ENCODE data around the gene KLHDC10.
"Not testable (repeated sequence)": the region's sequence is repeated elsewhere in the genome, so short reads cannot be mapped to it uniquely, and the experiment has no call there.

The KLHDC10 gene

DNA sequence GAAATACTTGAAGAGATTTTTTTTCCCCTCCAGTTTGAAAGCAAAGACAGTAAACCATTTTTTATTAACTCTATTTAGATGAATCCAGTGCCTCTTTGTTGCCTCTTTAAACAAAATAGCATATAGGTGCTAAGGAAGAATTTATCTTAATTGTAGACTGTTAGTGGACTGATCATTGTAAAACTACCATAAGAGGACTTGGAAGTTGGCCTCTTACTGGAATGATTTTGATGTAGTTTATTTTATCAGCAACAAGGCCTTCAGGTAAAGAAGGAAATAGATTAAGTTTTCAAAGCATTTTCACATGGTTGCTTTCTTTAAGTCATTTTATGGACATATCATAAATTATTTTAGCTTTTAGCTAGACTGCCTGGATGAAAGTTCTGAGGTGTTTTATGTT is 53.2 kb downstream of the KLHDC10 start:
- no peak overlapping the region for H3K9ac ChIP-seq
- no peak overlapping the region for H3K4me2 ChIP-seq
- TF ChIP-seq, protein P1, sequence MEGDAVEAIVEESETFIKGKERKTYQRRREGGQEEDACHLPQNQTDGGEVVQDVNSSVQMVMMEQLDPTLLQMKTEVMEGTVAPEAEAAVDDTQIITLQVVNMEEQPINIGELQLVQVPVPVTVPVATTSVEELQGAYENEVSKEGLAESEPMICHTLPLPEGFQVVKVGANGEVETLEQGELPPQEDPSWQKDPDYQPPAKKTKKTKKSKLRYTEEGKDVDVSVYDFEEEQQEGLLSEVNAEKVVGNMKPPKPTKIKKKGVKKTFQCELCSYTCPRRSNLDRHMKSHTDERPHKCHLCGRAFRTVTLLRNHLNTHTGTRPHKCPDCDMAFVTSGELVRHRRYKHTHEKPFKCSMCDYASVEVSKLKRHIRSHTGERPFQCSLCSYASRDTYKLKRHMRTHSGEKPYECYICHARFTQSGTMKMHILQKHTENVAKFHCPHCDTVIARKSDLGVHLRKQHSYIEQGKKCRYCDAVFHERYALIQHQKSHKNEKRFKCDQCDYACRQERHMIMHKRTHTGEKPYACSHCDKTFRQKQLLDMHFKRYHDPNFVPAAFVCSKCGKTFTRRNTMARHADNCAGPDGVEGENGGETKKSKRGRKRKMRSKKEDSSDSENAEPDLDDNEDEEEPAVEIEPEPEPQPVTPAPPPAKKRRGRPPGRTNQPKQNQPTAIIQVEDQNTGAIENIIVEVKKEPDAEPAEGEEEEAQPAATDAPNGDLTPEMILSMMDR (conservative IDR thresholded peaks at IDR 0.05; ENCODE audit: low read depth, low read length), result no peak
- H3K4me1 ChIP-seq (ENCODE audit: low read depth, poor library complexity, severe bottlenecking), result no peaks in the 10 kb centered on the region
- H3K36me3 ChIP-seq (ENCODE audit: insufficient read depth), result 0 out of 2 replicates have a peak, but pooled peaks cover 4% of the 10 kb centered on the region
- no peaks in the 10 kb centered on the region for H3K27me3 ChIP-seq (ENCODE audit: insufficient read depth, low read depth)
- no peaks in the 10 kb centered on the region for H4K20me1 ChIP-seq (ENCODE audit: insufficient read depth)
- H3K79me2 ChIP-seq (ENCODE audit: insufficient read depth, low read depth), result no peaks in the 10 kb centered on the region
- no peak overlapping the region for H3K27ac ChIP-seq
- no peak overlapping the region for H3K4me3 ChIP-seq (IDR thresholded peaks at IDR 0.05; ENCODE audit: insufficient read depth, low read depth, low read length)
- H2AFZ ChIP-seq (ENCODE audit: low read depth), result no peak overlapping the region

DNA sequence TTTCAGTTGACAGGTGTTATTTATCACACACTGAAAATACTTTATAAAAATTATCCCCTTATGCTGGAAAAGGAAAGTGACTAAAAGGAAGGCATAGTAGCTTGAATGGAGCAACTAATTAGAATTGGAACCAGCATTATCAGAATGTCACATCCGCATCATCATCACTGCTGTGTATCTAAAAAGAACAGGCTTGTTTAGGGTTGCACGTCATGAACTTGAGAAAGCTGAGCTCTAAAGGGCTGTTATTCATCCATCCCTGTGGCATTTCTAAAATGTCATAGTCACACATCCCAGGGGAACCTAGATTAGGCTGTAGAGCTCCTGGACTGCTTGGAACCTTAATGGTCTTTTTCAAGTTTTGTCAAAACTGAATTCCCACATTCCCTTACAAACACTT is 54.4 kb downstream of the KLHDC10 start:
- TF ChIP-seq, protein P1 (conservative IDR thresholded peaks at IDR 0.05; ENCODE audit: low read depth, low read length), result no peak
- H3K27me3 ChIP-seq (ENCODE audit: insufficient read depth, low read depth), result no peaks in the 10 kb centered on the region
- no peaks in the 10 kb centered on the region for H3K79me2 ChIP-seq (ENCODE audit: insufficient read depth, low read depth)
- H3K4me3 ChIP-seq (IDR thresholded peaks at IDR 0.05; ENCODE audit: insufficient read depth, low read depth, low read length), result no peak overlapping the region
- no peak overlapping the region for H3K27ac ChIP-seq
- no peaks in the 10 kb centered on the region for H4K20me1 ChIP-seq (ENCODE audit: insufficient read depth)
- 0 out of 2 replicates have a peak, but pooled peaks cover 4% of the 10 kb centered on the region for H3K36me3 ChIP-seq (ENCODE audit: insufficient read depth)
- H3K9ac ChIP-seq, result no peak overlapping the region
- H3K4me1 ChIP-seq (ENCODE audit: low read depth, poor library complexity, severe bottlenecking), result no peaks in the 10 kb centered on the region
- no peak overlapping the region for H2AFZ ChIP-seq (ENCODE audit: low read depth)
- no peak overlapping the region for H3K4me2 ChIP-seq

DNA sequence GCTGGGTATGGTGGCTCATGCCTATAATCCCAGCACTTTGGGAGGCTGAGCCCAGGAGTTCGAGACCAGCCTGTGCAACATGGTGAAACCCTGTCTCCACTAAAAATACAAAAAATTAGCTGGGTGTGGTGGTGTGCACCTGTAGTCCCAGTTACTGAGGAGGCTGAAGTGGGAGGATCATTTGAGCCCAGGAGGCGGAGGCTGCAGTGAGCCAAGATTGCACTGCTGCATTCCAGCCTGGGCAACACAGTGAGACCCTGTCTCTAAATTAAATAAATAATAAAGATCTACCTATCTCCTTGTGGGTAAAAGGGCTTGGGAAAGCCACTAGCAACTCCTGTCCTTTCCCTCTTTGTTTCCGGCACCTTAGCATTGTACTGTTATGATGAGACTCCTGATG is 56.5 kb downstream of the KLHDC10 start:
- not testable (repeated sequence) for H3K27me3 ChIP-seq (ENCODE audit: insufficient read depth, low read depth); H3K4me1 ChIP-seq (ENCODE audit: low read depth, poor library complexity, severe bottlenecking); H3K4me2 ChIP-seq; H3K9ac ChIP-seq; H4K20me1 ChIP-seq (ENCODE audit: insufficient read depth); H3K79me2 ChIP-seq (ENCODE audit: insufficient read depth, low read depth); H3K27ac ChIP-seq; H3K4me3 ChIP-seq (IDR thresholded peaks at IDR 0.05; ENCODE audit: insufficient read depth, low read depth, low read length); H2AFZ ChIP-seq (ENCODE audit: low read depth); H3K36me3 ChIP-seq (ENCODE audit: insufficient read depth)

DNA sequence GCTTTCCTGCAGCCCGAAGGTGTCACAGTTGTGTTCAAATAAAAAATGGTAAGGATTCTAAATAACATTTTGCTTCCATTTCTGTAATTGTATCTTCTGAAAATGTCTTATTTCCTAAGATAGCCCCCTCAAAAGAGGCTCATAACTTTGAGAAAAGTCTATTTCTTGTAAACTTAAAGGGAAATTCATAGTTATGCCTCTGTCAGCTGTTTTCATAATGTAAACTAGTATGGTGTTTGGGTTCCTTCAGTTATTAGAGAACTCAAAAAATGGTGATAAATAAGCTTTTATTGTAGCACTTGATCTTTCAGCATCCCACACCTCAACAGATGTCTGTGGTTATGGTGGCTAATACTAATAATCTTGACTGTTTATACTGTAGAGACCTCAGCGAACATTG is 57.1 kb downstream of the KLHDC10 start:
- Histone ChIP-seq H3K4me2 (no peak overlapping the region), H3K27ac (no peak overlapping the region), H3K4me1 (ENCODE audit: low read depth, poor library complexity, severe bottlenecking) (no peaks in the 10 kb centered on the region), H3K9ac (no peak overlapping the region), H4K20me1 (ENCODE audit: insufficient read depth) (no peaks in the 10 kb centered on the region), H3K27me3 (ENCODE audit: insufficient read depth, low read depth) (no peaks in the 10 kb centered on the region), H3K36me3 (ENCODE audit: insufficient read depth) (no peaks in the 10 kb centered on the region), H3K4me3 (IDR thresholded peaks at IDR 0.05; ENCODE audit: insufficient read depth, low read depth, low read length) (no peak overlapping the region), H3K79me2 (ENCODE audit: insufficient read depth, low read depth) (no peaks in the 10 kb centered on the region), H2AFZ (ENCODE audit: low read depth) (no peak overlapping the region)
- TF ChIP-seq, protein P1 (conservative IDR thresholded peaks at IDR 0.05; ENCODE audit: low read depth, low read length), result no peak

DNA sequence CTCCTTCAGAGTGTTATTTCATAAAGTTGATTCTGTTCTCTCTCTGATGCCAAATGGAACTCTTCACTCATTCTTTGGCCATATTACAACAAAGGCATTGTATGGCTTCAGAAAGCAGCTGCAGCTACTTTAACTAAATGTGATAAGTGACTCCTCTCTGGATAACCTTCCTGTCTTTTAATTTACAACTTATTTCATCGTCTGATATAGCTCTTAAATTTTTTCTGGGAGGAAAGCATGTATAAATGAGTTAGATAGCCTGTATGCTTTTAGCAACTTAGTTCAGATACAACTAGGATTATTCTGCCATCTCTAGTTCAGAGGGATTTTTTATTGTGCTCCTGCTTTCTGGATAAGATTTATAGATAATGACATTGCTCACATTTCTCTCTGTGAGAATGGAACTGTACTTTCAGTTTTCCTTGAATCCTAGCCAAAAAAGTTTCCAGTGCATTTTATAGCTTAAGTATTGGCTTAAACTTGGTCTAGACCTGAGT is 57.5 kb downstream of the KLHDC10 start:
- no peaks in the 10 kb centered on the region for H4K20me1 ChIP-seq (ENCODE audit: insufficient read depth)
- H3K36me3 ChIP-seq (ENCODE audit: insufficient read depth), result no peaks in the 10 kb centered on the region
- no peak overlapping the region for H3K4me3 ChIP-seq (IDR thresholded peaks at IDR 0.05; ENCODE audit: insufficient read depth, low read depth, low read length)
- no peak overlapping the region for H3K27ac ChIP-seq
- TF ChIP-seq, protein P1 (conservative IDR thresholded peaks at IDR 0.05; ENCODE audit: low read depth, low read length), result no peak
- no peak overlapping the region for H3K9ac ChIP-seq
- no peaks in the 10 kb centered on the region for H3K79me2 ChIP-seq (ENCODE audit: insufficient read depth, low read depth)
- H3K4me1 ChIP-seq (ENCODE audit: low read depth, poor library complexity, severe bottlenecking), result no peaks in the 10 kb centered on the region
- H2AFZ ChIP-seq (ENCODE audit: low read depth), result no peak overlapping the region
- no peak overlapping the region for H3K4me2 ChIP-seq
- H3K27me3 ChIP-seq (ENCODE audit: insufficient read depth, low read depth), result no peaks in the 10 kb centered on the region
